ENCODE data around the gene WWP2.
"Not testable (repeated sequence)": the region's sequence is repeated elsewhere in the genome, so short reads cannot be mapped to it uniquely, and the experiment has no call there.

Gene WWP2

DNA sequence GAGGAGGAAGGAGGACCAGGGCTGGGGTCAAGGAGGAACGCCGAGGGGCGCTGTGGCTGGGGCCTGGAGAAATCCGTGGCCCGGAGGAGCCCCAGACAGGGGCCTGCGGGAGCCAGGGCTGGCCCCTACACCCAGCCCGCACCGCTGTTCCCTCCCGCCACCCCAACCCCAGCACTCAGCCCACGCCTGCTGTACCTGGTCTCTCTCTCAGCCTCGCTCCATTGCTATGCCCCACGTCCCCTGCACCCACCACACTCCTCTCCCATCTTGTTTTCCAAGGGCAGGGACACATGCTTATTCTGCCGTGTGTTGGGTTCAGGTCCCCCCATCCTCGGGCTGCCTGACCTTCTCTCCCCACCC lies 189.5 kb downstream of the WWP2 start:
- not testable (repeated sequence) for DNase-seq

DNA sequence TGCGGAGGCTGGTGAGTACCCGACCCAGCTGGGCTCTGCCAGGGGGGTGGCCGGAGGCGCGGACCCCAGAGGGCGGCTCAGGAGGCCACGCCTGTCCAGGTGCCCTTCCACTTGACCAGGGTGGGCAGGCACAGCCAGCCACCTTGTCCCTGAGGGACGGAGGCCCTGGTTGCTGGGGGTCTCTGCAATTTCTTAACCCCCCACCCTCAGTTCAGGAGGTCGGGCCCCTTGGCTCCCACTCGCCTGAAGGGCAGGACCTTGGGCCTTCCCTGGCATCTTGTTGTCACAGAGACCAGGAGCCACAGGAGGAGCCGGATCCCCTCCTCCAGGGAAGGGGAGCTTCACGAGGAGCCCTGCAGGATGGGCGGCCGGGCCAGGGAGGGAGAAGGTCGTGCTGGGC lies 190.0 kb downstream of the WWP2 start:
- DNase-seq, result not testable (repeated sequence)

DNA sequence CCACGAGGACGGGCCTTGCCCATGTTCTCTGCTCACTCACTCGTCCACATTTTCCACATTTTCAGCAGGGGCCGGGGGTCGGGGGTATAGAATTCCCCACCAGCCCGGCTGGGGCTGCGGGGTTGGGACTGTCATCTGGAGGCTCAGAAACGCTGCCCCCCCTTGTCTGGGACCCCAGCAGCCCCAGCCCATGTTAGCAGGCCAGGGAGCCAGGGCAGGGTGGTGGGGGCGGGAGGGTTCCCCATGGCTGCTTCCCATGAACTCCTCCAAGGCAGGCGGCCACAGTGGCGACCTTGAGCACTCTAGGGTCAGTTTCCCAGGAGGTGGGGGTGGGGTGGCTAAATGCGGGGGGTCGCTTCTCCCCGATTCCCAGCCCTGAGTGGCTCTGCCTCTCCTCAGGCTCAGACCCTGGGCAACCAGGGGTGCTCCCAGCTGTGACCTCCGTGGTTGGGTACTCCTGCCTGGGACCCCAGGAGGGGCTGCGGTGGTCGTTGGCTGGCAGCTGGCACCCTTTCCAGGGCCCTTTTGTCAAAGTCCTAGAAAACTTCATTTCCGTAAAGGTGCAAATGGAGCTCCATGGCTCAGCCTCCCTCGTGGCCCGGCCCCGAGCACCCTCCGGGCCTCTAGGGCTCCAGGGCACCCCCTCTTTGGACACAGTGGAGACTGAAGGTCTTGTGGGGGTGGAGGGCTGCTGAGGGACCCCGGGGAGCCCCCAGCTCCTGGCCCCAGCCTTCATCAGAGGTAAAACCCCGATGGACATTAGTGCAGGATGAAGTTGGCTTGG lies 190.6 kb downstream of the WWP2 start:
- not testable (repeated sequence) for DNase-seq

DNA sequence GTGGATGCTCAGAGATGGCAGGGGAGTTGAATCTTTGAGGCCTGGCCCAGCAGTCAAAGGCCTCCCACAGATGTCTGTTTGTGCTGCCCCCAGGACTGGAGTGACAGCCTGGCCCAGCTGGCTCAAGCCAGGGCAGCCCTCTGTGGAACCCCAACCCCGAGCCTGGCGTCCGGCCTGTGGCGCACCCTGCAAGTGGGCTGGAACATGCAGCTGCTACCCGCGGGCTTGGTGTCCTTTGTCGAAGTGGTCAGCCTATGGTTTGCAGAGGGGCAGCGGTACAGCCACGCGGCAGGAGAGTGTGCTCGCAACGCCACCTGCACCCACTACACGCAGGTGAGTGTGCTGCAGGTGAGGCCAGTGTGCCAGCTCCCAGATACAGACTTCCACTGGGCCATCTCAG lies 192.1 kb downstream of the WWP2 start:
- not testable (repeated sequence) for DNase-seq

DNA sequence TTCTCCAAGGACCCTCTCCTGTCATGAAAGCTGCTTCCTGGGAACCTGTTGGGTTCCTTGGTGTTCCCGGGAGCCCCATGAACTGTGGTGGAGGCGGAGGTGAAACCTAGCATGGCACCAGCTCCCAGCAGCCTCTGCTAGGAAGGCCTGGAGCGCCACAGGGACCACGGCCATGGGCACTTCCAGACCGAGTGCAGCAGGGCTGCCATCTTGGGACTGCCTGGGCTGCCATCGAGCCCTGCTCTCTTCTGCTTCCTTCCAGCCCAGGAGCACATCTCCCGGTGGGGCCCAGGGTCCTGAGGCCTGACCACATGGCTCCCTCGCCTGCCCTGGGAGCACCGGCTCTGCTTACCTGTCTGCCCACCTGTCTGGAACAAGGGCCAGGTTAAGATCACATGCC lies 201.2 kb downstream of the WWP2 start:
- not testable (repeated sequence) for DNase-seq

DNA sequence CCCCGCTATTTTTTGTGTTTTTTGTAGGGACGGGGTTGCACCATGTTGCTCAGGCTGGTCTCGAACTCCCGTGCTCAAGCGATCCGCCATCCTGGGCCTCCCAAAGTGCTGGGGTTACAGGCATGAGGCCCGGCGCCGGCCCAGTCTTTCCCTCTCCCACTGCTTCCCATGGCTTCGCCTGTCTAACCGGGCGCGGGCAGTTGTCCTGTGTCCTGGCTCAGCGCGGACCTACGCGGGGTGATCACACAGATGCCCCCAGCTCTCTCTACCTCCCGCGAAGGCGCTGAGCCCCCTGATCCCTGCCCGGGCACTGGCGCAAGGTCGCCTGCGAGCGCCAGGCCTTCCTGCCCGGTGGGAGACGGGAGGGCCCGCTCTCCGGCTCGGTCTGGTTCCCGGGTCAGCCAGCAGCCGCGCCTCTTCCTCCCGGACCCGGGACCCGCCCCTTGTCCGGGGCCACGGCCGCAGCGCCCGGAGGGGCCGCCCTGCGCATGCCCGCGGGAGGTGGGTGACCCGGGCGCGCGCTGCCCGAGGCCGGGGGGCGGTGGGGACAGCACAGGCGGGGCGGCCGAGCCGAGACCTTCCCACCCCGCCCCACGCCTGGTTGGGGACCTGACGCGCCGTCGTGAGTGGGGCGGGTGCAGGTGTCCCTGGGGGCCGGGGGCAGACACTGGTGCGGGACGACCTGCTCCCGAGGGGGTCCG lies 203.0 kb downstream of the WWP2 start:
- not testable (repeated sequence) for DNase-seq

DNA sequence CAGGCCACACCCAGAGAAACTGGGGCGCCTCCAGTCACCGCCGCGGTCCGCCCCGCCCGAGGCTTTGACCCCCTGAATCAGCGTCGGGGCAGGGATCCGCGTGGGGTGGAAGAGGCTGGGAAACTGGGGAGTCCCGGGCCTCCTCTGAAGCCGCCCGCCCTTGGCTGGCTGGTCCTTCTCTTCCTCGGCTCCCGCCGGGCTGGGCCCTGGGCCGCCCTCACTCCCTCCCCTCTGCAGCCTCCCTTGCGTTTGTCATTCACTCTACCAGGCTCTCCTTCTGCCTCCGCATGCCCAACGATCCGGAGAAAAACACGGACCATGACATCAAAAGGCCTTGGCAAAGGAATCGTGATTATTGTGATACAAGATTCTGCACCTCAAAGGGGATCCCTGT lies 203.5 kb downstream of the WWP2 start:
- not testable (repeated sequence) for DNase-seq

DNA sequence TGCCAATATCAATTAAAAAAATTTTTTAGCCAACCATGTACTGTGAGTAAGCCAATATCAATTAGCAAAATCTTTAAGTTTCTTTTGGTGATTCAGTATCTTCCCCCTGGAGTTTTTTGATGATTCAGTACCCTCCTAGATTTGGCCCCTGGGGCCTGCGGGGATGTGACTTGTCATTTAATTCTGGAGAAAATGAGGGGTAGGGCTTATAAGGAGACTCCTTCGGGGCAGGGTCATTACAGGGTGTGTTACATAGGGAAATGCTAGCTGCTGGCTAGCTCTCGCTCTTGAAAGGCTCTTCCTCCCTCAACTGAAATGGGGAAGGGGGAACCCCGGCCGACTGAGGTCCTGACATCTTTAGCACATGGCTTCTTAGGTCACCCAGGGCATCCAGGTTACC lies 205.6 kb downstream of the WWP2 start:
- not testable (repeated sequence) for DNase-seq

DNA sequence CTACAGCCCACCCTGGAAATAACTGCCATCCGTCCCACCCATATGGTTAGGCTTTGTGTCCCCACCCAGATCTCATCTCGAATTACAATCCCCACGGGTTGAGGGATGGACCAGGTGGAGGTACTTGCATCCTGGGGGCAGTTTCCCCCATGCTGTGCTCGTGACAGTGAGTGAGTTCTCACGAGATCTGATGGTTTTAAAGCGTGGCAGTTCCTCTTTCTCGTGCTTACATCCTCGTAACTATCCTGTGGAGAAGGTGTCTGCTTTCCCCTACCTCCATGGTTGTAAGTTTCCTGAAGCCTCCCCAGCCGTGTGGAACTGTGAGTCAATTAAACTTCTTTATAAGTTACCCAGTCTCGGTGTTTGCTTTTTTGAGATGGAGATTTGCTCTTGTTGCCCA lies 206.0 kb downstream of the WWP2 start:
- DNase-seq, result not testable (repeated sequence)

DNA sequence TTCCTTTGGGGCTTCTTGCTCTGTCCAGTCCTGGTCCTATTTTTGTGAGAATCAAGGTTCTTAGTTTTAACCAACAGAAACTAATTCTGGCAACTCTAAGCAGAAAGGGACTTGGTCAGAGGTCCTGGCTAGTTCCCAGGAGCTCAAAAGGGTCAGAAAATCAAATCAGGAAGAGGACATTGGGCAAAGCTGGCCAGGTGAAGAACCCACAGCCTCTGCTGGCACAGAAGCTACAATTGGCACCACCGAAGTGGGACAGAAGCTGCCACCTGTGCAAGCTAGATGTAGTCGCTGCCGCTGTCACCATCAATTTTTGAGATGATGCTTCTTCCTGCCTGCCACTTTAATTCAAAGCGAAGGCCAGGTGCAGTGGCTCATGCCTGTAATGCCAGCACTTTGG lies 207.5 kb downstream of the WWP2 start:
- DNase-seq, result not testable (repeated sequence)

DNA sequence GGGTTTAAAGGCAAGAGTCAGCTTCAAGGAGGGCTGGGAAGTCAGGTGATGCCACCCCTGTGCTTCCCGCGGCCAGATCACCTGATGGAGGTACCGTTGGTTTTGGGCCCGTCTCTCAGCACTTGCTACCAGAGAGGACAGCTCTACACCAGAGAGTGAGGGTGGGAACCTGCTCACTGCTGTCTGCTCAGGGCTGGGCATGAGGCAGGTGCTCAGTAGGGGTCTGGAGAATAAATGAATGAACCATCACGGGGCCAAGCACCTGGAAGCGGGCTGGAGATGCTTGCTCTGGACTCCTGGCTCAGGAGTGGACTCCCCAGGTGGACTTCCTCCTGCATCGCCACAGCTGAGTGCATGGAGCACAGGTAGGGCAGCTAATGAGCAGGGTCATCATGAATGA lies 210.0 kb downstream of the WWP2 start:
- DNase-seq, result not testable (repeated sequence)

DNA sequence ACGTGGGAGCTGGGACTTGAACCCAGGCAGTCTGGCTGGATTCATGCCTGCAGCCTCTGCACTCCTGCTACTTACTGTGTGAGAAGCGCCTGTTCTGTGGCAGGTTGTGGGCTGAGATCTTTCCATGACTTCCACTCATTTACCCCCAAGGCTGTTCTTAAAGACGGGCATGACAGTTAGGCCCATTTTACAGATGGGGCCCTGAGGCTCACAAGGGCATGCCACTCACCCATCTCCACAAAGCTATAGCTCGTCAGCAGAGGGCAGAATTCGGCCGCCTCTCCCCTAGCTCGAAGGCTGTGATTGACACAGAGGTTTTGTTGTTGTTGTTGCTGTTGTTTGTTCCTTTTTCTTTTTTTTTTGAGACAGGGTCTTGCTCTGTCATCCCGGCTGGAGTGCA lies 210.8 kb downstream of the WWP2 start:
- DNase-seq, result not testable (repeated sequence)

DNA sequence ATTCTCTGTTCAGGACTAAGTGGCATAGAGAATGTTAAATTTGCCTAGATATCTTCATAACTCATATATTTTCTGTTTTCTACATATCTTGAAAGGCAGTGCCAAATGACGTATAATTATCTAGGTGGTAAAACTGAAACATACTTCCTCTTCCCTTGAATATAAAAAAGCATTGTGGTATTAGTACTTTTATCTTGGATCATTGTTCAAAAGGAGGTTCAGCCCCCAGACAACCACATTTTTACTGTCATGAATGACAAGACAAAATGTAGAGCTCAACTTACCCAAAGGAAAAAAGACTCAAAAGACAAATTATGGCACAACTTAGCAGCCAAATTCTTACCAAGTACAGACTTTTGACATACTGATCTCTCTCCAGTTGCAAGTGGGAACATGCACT lies 223.1 kb downstream of the WWP2 start:
- DNase-seq, result not testable (repeated sequence)

Measured in NCI-H1105 (cell line).